Caco-2 (cell line): ENCODE data around the gene HSD11B1. TPM values are rescaled to one million over a fixed set of nuclear protein-coding genes. Genes with fewer than 3 reads are reported as not detected.

ENCODE experiments used
- BruUV-seq: library from RNA; stranded (reverse); fragments of 400-500 nt; replicated peaks from 2 replicates; lab custom pipeline; 2021; lab: Mats Ljungman, UMichigan
- CTCF ChIA-PET: fragments of 300-600 bp; sonication (Branson Sonifier 250); formaldehyde crosslinking; loops from one replicate; lab custom pipeline; 2022; ENCODE audit warnings: antibody characterized with exemption; lab: Charles Lee
- POLR2A ChIA-PET: fragments of 300-600 bp; sonication (Branson Sonifier 250); formaldehyde crosslinking; loops from one replicate; lab custom pipeline; 2022; ENCODE audit warnings: antibody characterized with exemption; lab: Charles Lee
- DNase-seq, 2 experiments: peaks; one replicate each; pipeline versions ENCODE4 v3.0.0 to v3.0.0-alpha.2; 2020 to 2022
- H3K27me3 ChIP-seq: replicated peaks from 2 replicates; pipeline ENCODE4 v1.6.0; 2011; ENCODE audit warnings: low read length; ENCODE audit not compliant: control insufficient read depth, insufficient read depth
- H3K36me3 ChIP-seq: 2 replicates; pipeline ENCODE4 v1.5.1; 2011; ENCODE audit warnings: low read length; ENCODE audit not compliant: control insufficient read depth, insufficient read depth
- H3K4me1 ChIP-seq: fragments of 250-450 bp; sonication (Bioruptor Pico); 2 replicates; pipeline ENCODE4 v1.5.1; 2020; ENCODE audit warnings: mild to moderate bottlenecking
- H3K4me3 ChIP-seq: 2 replicates; pipeline ENCODE4 v1.5.1; 2011; ENCODE audit warnings: low read depth, mild to moderate bottlenecking, control low read depth, low read length
- H3K9me3 ChIP-seq: fragments of 250-450 bp; sonication (Bioruptor Pico); 2 replicates; pipeline ENCODE4 v1.5.1; 2020; ENCODE audit warnings: mild to moderate bottlenecking, moderate library complexity
- H3K27ac Mint-ChIP-seq: one replicate; pipeline ENCODE4 v1.8.0; 2022; ENCODE audit warnings: mixed read lengths; ENCODE audit not compliant: unreplicated experiment
- H3K27me3 Mint-ChIP-seq: one replicate; pipeline ENCODE4 v1.8.0; 2022; ENCODE audit warnings: mixed read lengths; ENCODE audit not compliant: insufficient read depth, unreplicated experiment
- H3K36me3 Mint-ChIP-seq: one replicate; pipeline ENCODE4 v1.8.0; 2022; ENCODE audit warnings: mild to moderate bottlenecking, mixed read lengths; ENCODE audit not compliant: insufficient read depth, unreplicated experiment
- H3K4me1 Mint-ChIP-seq: one replicate; pipeline ENCODE4 v1.8.0; 2022; ENCODE audit warnings: low read depth, mixed read lengths; ENCODE audit not compliant: unreplicated experiment
- H3K4me3 Mint-ChIP-seq: one replicate; pipeline ENCODE4 v1.8.0; 2022; ENCODE audit warnings: mild to moderate bottlenecking, moderate library complexity, mixed read lengths; ENCODE audit not compliant: unreplicated experiment
- H3K9me3 Mint-ChIP-seq: one replicate; pipeline ENCODE4 v1.8.0; 2022; ENCODE audit warnings: mixed read lengths; ENCODE audit not compliant: unreplicated experiment
- intact Hi-C: fragments of 100-400 bp; cut with micrococcal nuclease; formaldehyde crosslinking; loops from one replicate; pipeline ENCODE4 v1.10.0; 2022; ENCODE audit not compliant: unreplicated experiment
- total RNA-seq: library from RNA; stranded (reverse); gene quantifications from 2 replicates; pipeline ENCODE4 v1.2.3, GENCODE V29; 2022
- TF ChIP-seq, protein P1 (sequence below), 2 experiments: fragments of 200-600 bp in 1 of 2; IDR thresholded peaks; 1 replicate in 1 of 2; 2 replicates in 1 of 2; pipeline versions ENCODE4 v1.5.1 to v1.8.0; 2011 to 2022; ENCODE audit warnings: antibody characterized with exemption in 1 of 2, control low read depth in 1 of 2, inconsistent platforms in 1 of 2, low read depth in 1 of 2, low read length in 1 of 2, mild to moderate bottlenecking in 1 of 2, moderate library complexity in 1 of 2; ENCODE audit not compliant: insufficient read depth in 1 of 2, severe bottlenecking in 1 of 2, unreplicated experiment in 1 of 2

The HSD11B1 gene
- total RNA-seq, 1 experiment from 2014 or later = not detected

GRCh38 chr1:209703834-209704504 lies 677 bp upstream of the HSD11B1 start:
- no peak overlapping the region for H3K4me3 ChIP-seq
- peaks cover 14% of the 10 kb centered on the region for H3K27me3 Mint-ChIP-seq
- ChIA-PET POLR2A (no interaction called here), CTCF (interaction anchor here (0.6 kb wide), 1 partner anchor 419 kb away, joined by 4 read pairs; no protein-coding TSS in a partner anchor)
- no peak for DNase-seq
- no peaks in the 10 kb centered on the region for H3K4me1 ChIP-seq
- no peaks in the 10 kb centered on the region for H3K36me3 ChIP-seq
- no peaks in the 10 kb centered on the region for H3K9me3 ChIP-seq
- H3K27me3 ChIP-seq = no peaks in the 10 kb centered on the region
- H3K4me3 Mint-ChIP-seq = no peak overlapping the region
- H3K4me1 Mint-ChIP-seq = no peaks in the 10 kb centered on the region
- no TSS peak for BruUV-seq
- intact Hi-C loops = no loop called here
- no peaks in the 10 kb centered on the region for H3K9me3 Mint-ChIP-seq
- H3K27ac Mint-ChIP-seq = no peak overlapping the region
- H3K36me3 Mint-ChIP-seq = no peaks in the 10 kb centered on the region
- TF ChIP-seq, protein P1, sequence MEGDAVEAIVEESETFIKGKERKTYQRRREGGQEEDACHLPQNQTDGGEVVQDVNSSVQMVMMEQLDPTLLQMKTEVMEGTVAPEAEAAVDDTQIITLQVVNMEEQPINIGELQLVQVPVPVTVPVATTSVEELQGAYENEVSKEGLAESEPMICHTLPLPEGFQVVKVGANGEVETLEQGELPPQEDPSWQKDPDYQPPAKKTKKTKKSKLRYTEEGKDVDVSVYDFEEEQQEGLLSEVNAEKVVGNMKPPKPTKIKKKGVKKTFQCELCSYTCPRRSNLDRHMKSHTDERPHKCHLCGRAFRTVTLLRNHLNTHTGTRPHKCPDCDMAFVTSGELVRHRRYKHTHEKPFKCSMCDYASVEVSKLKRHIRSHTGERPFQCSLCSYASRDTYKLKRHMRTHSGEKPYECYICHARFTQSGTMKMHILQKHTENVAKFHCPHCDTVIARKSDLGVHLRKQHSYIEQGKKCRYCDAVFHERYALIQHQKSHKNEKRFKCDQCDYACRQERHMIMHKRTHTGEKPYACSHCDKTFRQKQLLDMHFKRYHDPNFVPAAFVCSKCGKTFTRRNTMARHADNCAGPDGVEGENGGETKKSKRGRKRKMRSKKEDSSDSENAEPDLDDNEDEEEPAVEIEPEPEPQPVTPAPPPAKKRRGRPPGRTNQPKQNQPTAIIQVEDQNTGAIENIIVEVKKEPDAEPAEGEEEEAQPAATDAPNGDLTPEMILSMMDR (IDR thresholded peaks at IDR 0.05; ENCODE audit: insufficient read depth in 1 of 2, low read depth in 1 of 2, low read length in 1 of 2, severe bottlenecking in 1 of 2, unreplicated experiment in 1 of 2) = no peak

DNA sequence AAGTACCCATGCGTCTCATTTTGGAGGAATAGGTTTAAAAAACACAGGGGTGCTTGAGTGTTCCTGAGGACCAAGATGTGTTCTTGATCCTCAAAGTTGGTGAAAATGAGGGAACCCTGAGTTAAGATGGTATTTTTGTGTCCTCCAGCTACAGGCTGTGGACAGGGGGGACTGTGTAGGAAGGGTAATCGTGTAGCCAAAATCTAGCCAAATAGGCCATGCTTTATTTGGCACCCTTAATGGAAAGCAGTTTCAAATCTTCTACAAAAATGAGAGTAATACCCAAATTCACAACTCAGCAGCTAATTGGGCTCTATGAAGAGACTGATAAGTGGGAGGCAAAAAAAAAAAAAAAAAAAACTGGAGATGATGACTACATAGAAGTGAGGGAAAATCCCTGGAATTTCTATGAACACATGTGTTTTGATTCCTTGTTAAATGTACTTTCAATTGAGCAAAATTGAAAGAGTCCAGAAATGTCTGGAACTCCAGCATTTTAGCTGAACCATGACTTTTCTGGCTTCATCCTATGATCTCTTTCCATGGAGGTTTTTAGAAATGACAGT lies 470 bp downstream of the HSD11B1 start:
- TF ChIP-seq, protein P1 (IDR thresholded peaks at IDR 0.05; ENCODE audit: insufficient read depth in 1 of 2, low read depth in 1 of 2, low read length in 1 of 2, severe bottlenecking in 1 of 2, unreplicated experiment in 1 of 2) = no peak
- no peaks in the 10 kb centered on the region for H3K4me1 ChIP-seq
- no peaks in the 10 kb centered on the region for H3K9me3 Mint-ChIP-seq
- ChIA-PET POLR2A (no interaction called here), CTCF (no interaction called here)
- no peaks in the 10 kb centered on the region for H3K36me3 ChIP-seq
- no peaks in the 10 kb centered on the region for H3K27me3 ChIP-seq
- no peak for DNase-seq
- no peak overlapping the region for H3K4me3 Mint-ChIP-seq
- intact Hi-C loops = no loop called here
- H3K4me1 Mint-ChIP-seq = no peaks in the 10 kb centered on the region
- H3K4me3 ChIP-seq = no peak overlapping the region
- BruUV-seq = no TSS peak
- H3K27ac Mint-ChIP-seq = no peak overlapping the region
- H3K9me3 ChIP-seq = no peaks in the 10 kb centered on the region
- H3K27me3 Mint-ChIP-seq = peaks cover 14% of the 10 kb centered on the region
- H3K36me3 Mint-ChIP-seq = no peaks in the 10 kb centered on the region

DNA sequence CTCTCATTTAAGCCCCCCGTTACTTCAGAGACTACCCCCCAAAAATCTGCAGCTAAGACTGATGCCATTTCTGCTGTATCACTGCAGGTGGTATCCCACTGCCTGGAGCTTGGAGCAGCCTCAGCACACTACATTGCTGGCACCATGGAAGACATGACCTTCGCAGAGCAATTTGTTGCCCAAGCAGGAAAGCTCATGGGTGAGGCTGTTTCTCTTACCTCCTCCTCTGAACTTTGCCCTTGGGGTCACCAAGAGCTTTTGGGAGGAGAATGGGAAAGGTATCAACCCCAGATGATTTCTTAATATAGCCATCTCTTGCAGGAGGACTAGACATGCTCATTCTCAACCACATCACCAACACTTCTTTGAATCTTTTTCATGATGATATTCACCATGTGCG lies 2.0 kb downstream of the HSD11B1 start:
- TF ChIP-seq, protein P1 (IDR thresholded peaks at IDR 0.05; ENCODE audit: insufficient read depth in 1 of 2, low read depth in 1 of 2, low read length in 1 of 2, severe bottlenecking in 1 of 2, unreplicated experiment in 1 of 2) = no peak
- H3K27me3 ChIP-seq = no peaks in the 10 kb centered on the region
- no peak overlapping the region for H3K4me3 ChIP-seq
- Mint-ChIP-seq H3K36me3 (no peaks in the 10 kb centered on the region), H3K9me3 (no peaks in the 10 kb centered on the region), H3K4me3 (no peak overlapping the region), H3K27me3 (peaks cover 12% of the 10 kb centered on the region), H3K4me1 (no peaks in the 10 kb centered on the region), H3K27ac (no peak overlapping the region)
- no TSS peak for BruUV-seq
- H3K36me3 ChIP-seq = no peaks in the 10 kb centered on the region
- ChIA-PET CTCF (no interaction called here), POLR2A (interaction anchor here (0.6 kb wide), 1 partner anchor 122 kb away, joined by 7 read pairs; no protein-coding TSS in a partner anchor)
- DNase-seq = no peak
- intact Hi-C loops = no loop called here
- no peaks in the 10 kb centered on the region for H3K4me1 ChIP-seq
- H3K9me3 ChIP-seq = no peaks in the 10 kb centered on the region
